Mesothelial cell of epicardium (in vitro differentiated cells): ENCODE data around the gene NAP1L1. TPM values are rescaled to one million over a fixed set of nuclear protein-coding genes. Genes with fewer than 3 reads are reported as not detected.
"Not testable (repeated sequence)": the region's sequence is repeated elsewhere in the genome, so short reads cannot be mapped to it uniquely, and the experiment has no call there.

Source experiments
- DNase-seq, 2 experiments: peaks; one replicate each; pipeline ENCODE4 v3.0.0; 2021; ENCODE audit warnings: low spot score in 2 of 2; ENCODE audit not compliant: unreplicated experiment in 2 of 2
- H3K27ac Mint-ChIP-seq: 2 replicates; pipeline ENCODE4 v1.8.0; 2021; ENCODE audit warnings: mixed read lengths
- H3K27me3 Mint-ChIP-seq: 2 replicates; pipeline ENCODE4 v1.8.0; 2021; ENCODE audit warnings: low read depth, mixed read lengths
- H3K36me3 Mint-ChIP-seq: 2 replicates; pipeline ENCODE4 v1.8.0; 2021; ENCODE audit warnings: mixed read lengths
- H3K4me1 Mint-ChIP-seq: 2 replicates; pipeline ENCODE4 v1.8.0; 2021; ENCODE audit warnings: mixed read lengths
- H3K4me3 Mint-ChIP-seq: 2 replicates; pipeline ENCODE4 v1.8.0; 2021; ENCODE audit warnings: mild to moderate bottlenecking, moderate library complexity, mixed read lengths
- H3K9me3 Mint-ChIP-seq: 2 replicates; pipeline ENCODE4 v1.8.0; 2021; ENCODE audit warnings: mixed read lengths
- total RNA-seq: library from RNA; stranded (reverse); gene quantifications from 3 replicates; pipeline ENCODE4 v1.2.1, GENCODE V29; 2021
- TF ChIP-seq, protein P1 (sequence below): fragments of 200-600 bp; sonication (generic); IDR thresholded peaks from one replicate; pipeline ENCODE4 v1.5.0; 2021; ENCODE audit warnings: antibody characterized with exemption; ENCODE audit not compliant: unreplicated experiment

Gene NAP1L1
- total RNA-seq, 1 donor from 2014 or later = 887 TPM

DNA sequence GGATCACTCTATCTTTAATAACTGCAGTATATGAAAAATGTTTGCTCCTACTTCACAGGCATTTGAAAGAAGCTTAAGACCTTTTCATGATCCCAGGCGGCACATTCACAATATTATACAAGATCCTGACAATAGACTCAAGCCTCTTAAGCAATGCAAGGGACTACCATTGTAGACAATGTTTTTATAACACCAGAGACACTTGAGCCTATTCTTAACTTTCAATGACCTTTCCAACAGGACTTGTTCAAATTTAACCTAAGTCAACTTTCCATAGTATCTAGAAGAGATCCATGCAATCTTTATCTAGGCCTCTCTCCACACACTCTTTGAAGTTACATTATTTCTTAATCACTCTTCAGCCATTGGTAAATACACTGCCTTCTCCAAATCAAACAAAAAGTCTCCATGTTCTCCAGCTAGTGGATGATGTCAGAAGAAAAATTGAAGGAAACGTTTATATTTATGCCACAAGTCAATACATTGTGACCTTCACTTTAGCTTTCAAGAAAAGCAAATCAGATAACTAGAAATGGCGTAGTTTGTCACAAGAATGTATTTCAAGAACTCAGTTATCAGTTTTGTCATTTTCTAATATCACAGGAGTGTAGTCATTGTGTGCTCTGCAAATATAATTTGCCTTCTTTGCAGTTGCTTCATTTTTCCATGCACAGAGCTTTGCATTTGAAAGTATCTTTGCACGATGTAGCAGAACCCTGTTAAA lies 94.1 kb downstream of the NAP1L1 start:
- Mint-ChIP-seq H3K9me3 (peaks cover 24% of the 10 kb centered on the region), H3K36me3 (peaks cover 11% of the 10 kb centered on the region), H3K27ac (no peak overlapping the region), H3K4me3 (no peak overlapping the region), H3K27me3 (no peaks in the 10 kb centered on the region), H3K4me1 (peaks cover 37% of the 10 kb centered on the region)
- TF ChIP-seq, protein P1, sequence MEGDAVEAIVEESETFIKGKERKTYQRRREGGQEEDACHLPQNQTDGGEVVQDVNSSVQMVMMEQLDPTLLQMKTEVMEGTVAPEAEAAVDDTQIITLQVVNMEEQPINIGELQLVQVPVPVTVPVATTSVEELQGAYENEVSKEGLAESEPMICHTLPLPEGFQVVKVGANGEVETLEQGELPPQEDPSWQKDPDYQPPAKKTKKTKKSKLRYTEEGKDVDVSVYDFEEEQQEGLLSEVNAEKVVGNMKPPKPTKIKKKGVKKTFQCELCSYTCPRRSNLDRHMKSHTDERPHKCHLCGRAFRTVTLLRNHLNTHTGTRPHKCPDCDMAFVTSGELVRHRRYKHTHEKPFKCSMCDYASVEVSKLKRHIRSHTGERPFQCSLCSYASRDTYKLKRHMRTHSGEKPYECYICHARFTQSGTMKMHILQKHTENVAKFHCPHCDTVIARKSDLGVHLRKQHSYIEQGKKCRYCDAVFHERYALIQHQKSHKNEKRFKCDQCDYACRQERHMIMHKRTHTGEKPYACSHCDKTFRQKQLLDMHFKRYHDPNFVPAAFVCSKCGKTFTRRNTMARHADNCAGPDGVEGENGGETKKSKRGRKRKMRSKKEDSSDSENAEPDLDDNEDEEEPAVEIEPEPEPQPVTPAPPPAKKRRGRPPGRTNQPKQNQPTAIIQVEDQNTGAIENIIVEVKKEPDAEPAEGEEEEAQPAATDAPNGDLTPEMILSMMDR = no peak
- DNase-seq = no peak

GRCh38 chr12:75987709-75988108 lies 96.8 kb downstream of the NAP1L1 start:
- Mint-ChIP-seq H3K36me3 (peaks cover 11% of the 10 kb centered on the region), H3K4me1 (peaks cover 21% of the 10 kb centered on the region), H3K9me3 (peaks cover 24% of the 10 kb centered on the region)
- not testable (repeated sequence) for H3K27ac Mint-ChIP-seq, DNase-seq, H3K4me3 Mint-ChIP-seq, H3K27me3 Mint-ChIP-seq

Other genes with a start within 250 kb of the NAP1L1 start
- 23.4 to 24.4 TPM (median 23.6 TPM) in 3 replicates for gene PHLDA1, start 52.9 kb downstream of the NAP1L1 start, total RNA-seq